B cell (primary cell): ENCODE measurements around the gene SPECC1L.

ENCODE experiments used
- EZH2 ChIP-seq: IDR thresholded peaks from 2 replicates; pipeline ENCODE4 v1.6.1; 2012; ENCODE audit warnings: borderline replicate concordance, low read depth, mild to moderate bottlenecking, moderate library complexity, low read length; ENCODE audit not compliant: insufficient read depth, poor library complexity, severe bottlenecking
- TF ChIP-seq, protein P1 (sequence below): fragments of 200-600 bp; IDR thresholded peaks from one replicate; pipeline ENCODE4 v1.8.0; 2022; ENCODE audit warnings: antibody characterized with exemption, mild to moderate bottlenecking

DNA sequence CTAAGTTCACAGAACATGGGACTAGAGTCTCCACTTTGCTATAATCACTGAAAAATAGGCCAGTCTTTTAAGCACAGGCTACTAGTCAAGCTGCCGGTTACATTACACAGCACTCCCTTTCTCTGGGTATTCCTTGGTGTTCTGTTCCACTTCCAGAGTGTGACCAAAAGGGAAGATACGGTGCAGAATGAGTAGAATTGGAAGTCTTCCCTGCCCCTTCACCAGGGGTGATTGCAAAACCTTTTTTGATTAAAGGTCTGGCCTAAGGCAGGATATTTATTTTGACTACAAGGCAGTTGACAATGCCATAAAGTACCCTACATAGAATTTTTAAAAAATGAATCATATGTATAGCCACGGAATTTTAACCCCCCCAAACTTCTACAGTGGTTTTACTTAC, 97.2 kb downstream of the SPECC1L start:
- TF ChIP-seq, protein P1, sequence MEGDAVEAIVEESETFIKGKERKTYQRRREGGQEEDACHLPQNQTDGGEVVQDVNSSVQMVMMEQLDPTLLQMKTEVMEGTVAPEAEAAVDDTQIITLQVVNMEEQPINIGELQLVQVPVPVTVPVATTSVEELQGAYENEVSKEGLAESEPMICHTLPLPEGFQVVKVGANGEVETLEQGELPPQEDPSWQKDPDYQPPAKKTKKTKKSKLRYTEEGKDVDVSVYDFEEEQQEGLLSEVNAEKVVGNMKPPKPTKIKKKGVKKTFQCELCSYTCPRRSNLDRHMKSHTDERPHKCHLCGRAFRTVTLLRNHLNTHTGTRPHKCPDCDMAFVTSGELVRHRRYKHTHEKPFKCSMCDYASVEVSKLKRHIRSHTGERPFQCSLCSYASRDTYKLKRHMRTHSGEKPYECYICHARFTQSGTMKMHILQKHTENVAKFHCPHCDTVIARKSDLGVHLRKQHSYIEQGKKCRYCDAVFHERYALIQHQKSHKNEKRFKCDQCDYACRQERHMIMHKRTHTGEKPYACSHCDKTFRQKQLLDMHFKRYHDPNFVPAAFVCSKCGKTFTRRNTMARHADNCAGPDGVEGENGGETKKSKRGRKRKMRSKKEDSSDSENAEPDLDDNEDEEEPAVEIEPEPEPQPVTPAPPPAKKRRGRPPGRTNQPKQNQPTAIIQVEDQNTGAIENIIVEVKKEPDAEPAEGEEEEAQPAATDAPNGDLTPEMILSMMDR, result no peak
- no peak for TF ChIP-seq EZH2
